IMR-90 (cell line): ENCODE data around the gene TSC22D4.

Experiments
- CEBPB ChIP-seq: IDR thresholded peaks from 2 replicates; pipeline ENCODE4 v1.6.1; 2012; ENCODE audit warnings: low read depth, low read length, improper control_type of control experiment
- CTCF ChIP-seq: conservative IDR thresholded peaks from 2 replicates; pipeline ENCODE4 v1.5.1; 2012; ENCODE audit warnings: mild to moderate bottlenecking, low read depth, low read length, improper control_type of control experiment
- FOS ChIP-seq: fragments of 150-350 bp; IDR thresholded peaks from 2 replicates; pipeline ENCODE4 v1.6.1; 2016; ENCODE audit warnings: low read depth, low read length
- MAFK ChIP-seq: IDR thresholded peaks from 2 replicates; pipeline ENCODE4 v1.6.1; 2012; ENCODE audit warnings: low read depth, low read length, improper control_type of control experiment
- MXI1 ChIP-seq: IDR thresholded peaks from 2 replicates; pipeline ENCODE4 v1.6.1; 2012; ENCODE audit warnings: low read depth, mild to moderate bottlenecking, low read length, moderate library complexity, borderline replicate concordance
- NFE2L2 ChIP-seq: fragments of 150-350 bp; IDR thresholded peaks from 2 replicates; pipeline ENCODE4 v1.6.1; 2016; ENCODE audit warnings: low read depth, mild to moderate bottlenecking, low read length
- POLR2A ChIP-seq: IDR thresholded peaks from 2 replicates; pipeline ENCODE4 v1.6.1; 2012; ENCODE audit warnings: mild to moderate bottlenecking, low read depth, low read length
- RCOR1 ChIP-seq: IDR thresholded peaks from 2 replicates; pipeline ENCODE4 v1.6.1; 2012; ENCODE audit warnings: mild to moderate bottlenecking, low read length, improper control_type of control experiment; ENCODE audit not compliant: insufficient replicate concordance
- SMC3 ChIP-seq: fragments of 150-350 bp; IDR thresholded peaks from 2 replicates; pipeline ENCODE4 v1.6.1; 2016; ENCODE audit warnings: low read depth, mild to moderate bottlenecking, antibody characterized with exemption, low read length, moderate library complexity
- USF2 ChIP-seq: fragments of 150-350 bp; IDR thresholded peaks from 2 replicates; pipeline ENCODE4 v1.6.1; 2017; ENCODE audit warnings: mild to moderate bottlenecking, antibody characterized with exemption, low read length, low read depth

GRCh38 chr7:100475549-100475948, 3.5 kb downstream of the TSC22D4 start:
- TF ChIP-seq MXI1 (no peak), RCOR1 (no peak), FOS (no peak), CTCF (no peak), POLR2A (no peak), USF2 (no peak), SMC3 (no peak), NFE2L2 (no peak), MAFK (no peak), CEBPB (no peak)
